H1 (cell line): Measurements from ENCODE around the gene ASCL1. TPM values are rescaled to one million over a fixed set of nuclear protein-coding genes. Genes with fewer than 3 reads are reported as not detected.

Experiments
- CTCF ChIA-PET: fragments of 300-600 bp; sonication (Branson Sonifier 250); formaldehyde crosslinking; loops from one replicate; lab custom pipeline; 2021; ENCODE audit not compliant: partially characterized antibody; lab: Charles Lee
- POLR2A ChIA-PET: fragments of 300-600 bp; sonication (Branson Sonifier 250); formaldehyde crosslinking; loops from one replicate; lab custom pipeline; 2021; ENCODE audit warnings: inconsistent platforms; ENCODE audit not compliant: partially characterized antibody; lab: Charles Lee
- DNase-seq, 2 experiments: peaks; one replicate each; pipeline versions ENCODE4 v3.0.0 to v3.0.0-alpha.2; 2010 to 2022; ENCODE audit warnings: low spot score in 2 of 2, low read depth in 1 of 2, mixed read lengths in 1 of 2
- FAIRE-seq: peaks from 2 replicates; lab custom pipeline; 2011; peaks lifted over from hg19 to GRCh38; lab: Jason Lieb, UNC
- H2AFZ ChIP-seq: 2 replicates; pipeline ENCODE4 v1.8.1; 2012; ENCODE audit warnings: low read length, inconsistent platforms
- H2AK5ac ChIP-seq: 2 replicates; pipeline ENCODE4 v1.6.1; 2013; ENCODE audit warnings: low read depth, low read length
- H2BK120ac ChIP-seq: replicated peaks from 2 replicates; pipeline ENCODE3; 2013; ENCODE audit warnings: low read depth, low read length, inconsistent platforms
- H2BK12ac ChIP-seq: 2 replicates; pipeline ENCODE4 v1.6.1; 2013; ENCODE audit warnings: low read depth, low read length
- H2BK15ac ChIP-seq: 2 replicates; pipeline ENCODE4 v1.6.1; 2013; ENCODE audit warnings: low read length
- H2BK20ac ChIP-seq: 2 replicates; pipeline ENCODE4 v1.6.1; 2013; ENCODE audit warnings: low read length
- H2BK5ac ChIP-seq: 2 replicates; pipeline ENCODE4 v1.6.1; 2013; ENCODE audit warnings: low read depth, low read length
- H3K14ac ChIP-seq: 2 replicates; pipeline ENCODE4 v1.6.1; 2013; ENCODE audit warnings: inconsistent platforms; ENCODE audit not compliant: insufficient read length
- H3K18ac ChIP-seq: 2 replicates; pipeline ENCODE4 v1.6.1; 2013; ENCODE audit warnings: low read length; ENCODE audit errors: extremely low read depth
- H3K23ac ChIP-seq: 2 replicates; pipeline ENCODE4 v1.6.1; 2013; ENCODE audit warnings: inconsistent platforms; ENCODE audit not compliant: insufficient read length
- H3K23me2 ChIP-seq: 2 replicates; pipeline ENCODE4 v1.6.1; 2013; ENCODE audit warnings: low read depth, low read length
- H3K27ac ChIP-seq: 2 replicates; pipeline ENCODE4 v1.6.1; 2011; ENCODE audit warnings: low read depth, low read length, inconsistent platforms
- H3K27me3 ChIP-seq, 4 experiments: replicated peaks in 1 of 4; 1 replicate in 1 of 4; 2 replicates in 3 of 4; pipeline versions ENCODE4 v1.6.1 to v1.8.1; 2011 to 2013; ENCODE audit warnings: low read length in 3 of 4, mild to moderate bottlenecking in 3 of 4, inconsistent platforms in 2 of 4, mixed read lengths in 2 of 4, moderate library complexity in 1 of 4; ENCODE audit not compliant: control insufficient read depth in 3 of 4, insufficient read depth in 3 of 4; ENCODE audit errors: extremely low read depth in 1 of 4
- H3K36me3 ChIP-seq, 4 experiments: 2 replicates each; pipeline versions ENCODE4 v1.6.1 to v1.8.1; 2011 to 2013; ENCODE audit warnings: mild to moderate bottlenecking in 4 of 4, low read length in 3 of 4, moderate library complexity in 2 of 4, control low read depth in 1 of 4, inconsistent platforms in 1 of 4; ENCODE audit not compliant: insufficient read depth in 4 of 4, control insufficient read depth in 2 of 4
- H3K4ac ChIP-seq: replicated peaks from 2 replicates; pipeline ENCODE3; 2013; ENCODE audit warnings: low read length, low read depth, mixed read lengths, inconsistent platforms; ENCODE audit not compliant: insufficient read length
- H3K4me1 ChIP-seq, 4 experiments: replicated peaks in 1 of 4; 1 replicate in 1 of 4; 2 replicates in 3 of 4; pipeline versions ENCODE4 v1.6.1 to v1.8.1; 2011 to 2013; ENCODE audit warnings: low read length in 3 of 4, inconsistent platforms in 2 of 4, mixed read lengths in 1 of 4; ENCODE audit not compliant: insufficient read depth in 4 of 4, control insufficient read depth in 3 of 4
- H3K4me2 ChIP-seq, 2 experiments: 2 replicates each; pipeline versions ENCODE4 v1.6.1 to v1.8.1; 2011 to 2013; ENCODE audit warnings: low read depth in 2 of 2, low read length in 2 of 2, control low read depth in 1 of 2, inconsistent platforms in 1 of 2, mild to moderate bottlenecking in 1 of 2; ENCODE audit not compliant: insufficient read depth in 1 of 2
- H3K4me3 ChIP-seq, 4 experiments: fragments of 200-600, 300-600 bp in 1 of 4; sonication (generic), shearing (Covaris generic), sonication (Bioruptor Twin) in 1 of 4; 2 replicates each; pipeline versions ENCODE4 v1.5.1 to v1.8.1; 2011 to 2016; ENCODE audit warnings: low read length in 4 of 4, low read depth in 3 of 4, control low read depth in 2 of 4, inconsistent platforms in 2 of 4, mild to moderate bottlenecking in 2 of 4, mixed read lengths in 1 of 4, moderate library complexity in 1 of 4; ENCODE audit not compliant: insufficient read depth in 2 of 4; ENCODE audit errors: extremely low read depth in 1 of 4
- H3K56ac ChIP-seq: replicated peaks from 2 replicates; pipeline ENCODE3; 2013; ENCODE audit warnings: low read depth, mild to moderate bottlenecking, mixed read lengths, low read length, inconsistent platforms; ENCODE audit not compliant: insufficient read length
- H3K79me1 ChIP-seq: 2 replicates; pipeline ENCODE4 v1.6.1; 2013; ENCODE audit warnings: low read depth, low read length, control low read depth
- H3K79me2 ChIP-seq, 2 experiments: 2 replicates each; pipeline versions ENCODE4 v1.6.1 to v1.8.1; 2012 to 2013; ENCODE audit warnings: low read length in 2 of 2, mild to moderate bottlenecking in 2 of 2, inconsistent platforms in 1 of 2; ENCODE audit not compliant: insufficient read depth in 2 of 2, control insufficient read depth in 1 of 2
- H3K9ac ChIP-seq, 4 experiments: replicated peaks in 1 of 4; 1 replicate in 1 of 4; 2 replicates in 3 of 4; pipeline versions ENCODE4 v1.6.1 to v1.8.1; 2011 to 2013; ENCODE audit warnings: low read depth in 3 of 4, low read length in 3 of 4, control low read depth in 2 of 4, mild to moderate bottlenecking in 2 of 4, moderate library complexity in 2 of 4, inconsistent platforms in 1 of 4; ENCODE audit errors: extremely low read depth in 1 of 4
- H3K9me3 ChIP-seq, 2 experiments: 2 replicates each; pipeline versions ENCODE4 v1.6.1 to v1.8.1; 2012 to 2013; ENCODE audit warnings: mild to moderate bottlenecking in 2 of 2, moderate library complexity in 2 of 2, control low read depth in 1 of 2, inconsistent platforms in 1 of 2, low read depth in 1 of 2, low read length in 1 of 2, mixed read lengths in 1 of 2; ENCODE audit not compliant: insufficient read depth in 2 of 2
- H4K20me1 ChIP-seq, 2 experiments: replicated peaks in 1 of 2; 2 replicates each; pipeline versions ENCODE3 to v1.8.1; 2011 to 2013; ENCODE audit warnings: inconsistent platforms in 2 of 2, low read length in 2 of 2, mild to moderate bottlenecking in 1 of 2; ENCODE audit not compliant: insufficient read depth in 2 of 2, control insufficient read depth in 1 of 2
- H4K5ac ChIP-seq: 2 replicates; pipeline ENCODE4 v1.6.1; 2013; ENCODE audit warnings: low read length, low read depth, mixed read lengths, inconsistent platforms; ENCODE audit not compliant: insufficient read length
- H4K8ac ChIP-seq: 2 replicates; pipeline ENCODE4 v1.8.0; 2013; ENCODE audit warnings: mild to moderate bottlenecking, moderate library complexity, low read length, inconsistent platforms; ENCODE audit not compliant: insufficient read depth; ENCODE audit errors: extremely low read depth
- H4K91ac ChIP-seq: replicated peaks from 2 replicates; pipeline ENCODE3; 2013; ENCODE audit warnings: low read length, mixed read lengths, inconsistent platforms; ENCODE audit not compliant: insufficient read length
- CBX5 ChIP-seq: fragments of 300-800, 300-1000 bp; sonication (generic); IDR thresholded peaks from 2 replicates; pipeline ENCODE4 v1.7.1; 2016; ENCODE audit warnings: antibody characterized with exemption, low read length, low read depth
- EGR1 ChIP-seq: IDR thresholded peaks from 2 replicates; pipeline ENCODE4 v1.6.1; 2011; ENCODE audit warnings: low read depth, low read length, borderline replicate concordance
- EP300 ChIP-seq, 2 experiments: IDR thresholded peaks; 1 replicate in 1 of 2; 2 replicates in 1 of 2; pipeline ENCODE4 v1.6.1; 2011 to 2012; ENCODE audit warnings: low read depth in 2 of 2, low read length in 2 of 2, mild to moderate bottlenecking in 2 of 2, borderline replicate concordance in 1 of 2, inconsistent platforms in 1 of 2, moderate library complexity in 1 of 2
- FOSL1 ChIP-seq: IDR thresholded peaks from 2 replicates; pipeline ENCODE4 v1.6.1; 2011; ENCODE audit warnings: mild to moderate bottlenecking, low read depth, low read length, moderate library complexity; ENCODE audit not compliant: insufficient read depth
- GTF2F1 ChIP-seq: IDR thresholded peaks from 2 replicates; pipeline ENCODE4 v1.6.1; 2012; ENCODE audit warnings: low read depth, low read length, improper control_type of control experiment, borderline replicate concordance
- HDAC6 ChIP-seq: IDR thresholded peaks from one replicate; pipeline ENCODE4 v1.7.1; 2012; ENCODE audit warnings: low read depth, mild to moderate bottlenecking, inconsistent platforms, low read length, moderate library complexity
- POLR2AphosphoS5 ChIP-seq: IDR thresholded peaks from 2 replicates; pipeline ENCODE4 v1.6.1; 2011; ENCODE audit warnings: low read depth, low read length
- RXRA ChIP-seq: IDR thresholded peaks from 2 replicates; pipeline ENCODE4 v1.6.1; 2011; ENCODE audit warnings: low read depth, mild to moderate bottlenecking, low read length, moderate library complexity; ENCODE audit not compliant: insufficient read depth
- SAP30 ChIP-seq: fragments of 300-600 bp; sonication (generic); IDR thresholded peaks from 2 replicates; pipeline ENCODE4 v1.7.1; 2012; ENCODE audit warnings: low read length, moderate library complexity, mild to moderate bottlenecking, inconsistent platforms; ENCODE audit not compliant: insufficient read depth, insufficient replicate concordance
- SIX5 ChIP-seq: IDR thresholded peaks from 2 replicates; pipeline ENCODE4 v1.6.1; 2011; ENCODE audit warnings: mild to moderate bottlenecking, low read depth, low read length
- TAF1 ChIP-seq: IDR thresholded peaks from 2 replicates; pipeline ENCODE4 v1.6.1; 2011; ENCODE audit warnings: mild to moderate bottlenecking, low read depth, low read length
- TBP ChIP-seq: IDR thresholded peaks from 2 replicates; pipeline ENCODE4 v1.6.1; 2011; ENCODE audit warnings: low read depth, low read length, improper control_type of control experiment
- WGBS, 2 experiments: shearing (Covaris generic) in 1 of 2; methylation state at CpG; one replicate each; pipeline versions ENCODE4 v1.1.6 to v1.1.7; 2013 to 2015; ENCODE audit warnings: low lambda C conversion rate in 2 of 2, mixed read lengths in 2 of 2, inconsistent platforms in 1 of 2, low coverage in 1 of 2, missing lambda C conversion rate in 1 of 2; ENCODE audit not compliant: insufficient replicate concordance in 2 of 2, insufficient coverage in 1 of 2, insufficient read length in 1 of 2; ENCODE audit errors: extremely low coverage in 1 of 2, missing lambda C conversion rate in 1 of 2; 5-methylcytosine and 5-hydroxymethylcytosine counted together
- polyA plus RNA-seq, 7 experiments: library from polyadenylated mRNA; depleted of rRNA in 3 of 7; stranded (reverse) in 5 of 7; unstranded in 2 of 7; fragments of >200 nt in 5 of 7; fragments of 200-250 nt in 2 of 7; gene quantifications; 1 replicate in 5 of 7; 2 replicates in 1 of 7; 4 replicates in 1 of 7; pipeline versions ENCODE4 v1.2.1 to v1.2.3, GENCODE V29; 2011 to 2013; ENCODE audit warnings: missing spikeins in 2 of 7, mixed read lengths in 2 of 7
- total RNA-seq: library from RNA; stranded (reverse); fragmentation: NEBNext Ultra II Directional; extraction: Animal tissue kit (Norgen Biotek cat#: 25700); gene quantifications from 2 replicates; pipeline ENCODE4 v1.2.1, GENCODE V29; 2021
- TF ChIP-seq, protein P1 (sequence below): IDR thresholded peaks from 2 replicates; pipeline ENCODE4 v1.6.1; 2012; ENCODE audit warnings: inconsistent platforms

The ASCL1 gene
- total and polyA plus RNA-seq, 2 of the 8 experiments (the other 6 are each of a cell fraction or from before 2014, with no cell fraction given) = 0.12 TPM; not detected in 1

DNA sequence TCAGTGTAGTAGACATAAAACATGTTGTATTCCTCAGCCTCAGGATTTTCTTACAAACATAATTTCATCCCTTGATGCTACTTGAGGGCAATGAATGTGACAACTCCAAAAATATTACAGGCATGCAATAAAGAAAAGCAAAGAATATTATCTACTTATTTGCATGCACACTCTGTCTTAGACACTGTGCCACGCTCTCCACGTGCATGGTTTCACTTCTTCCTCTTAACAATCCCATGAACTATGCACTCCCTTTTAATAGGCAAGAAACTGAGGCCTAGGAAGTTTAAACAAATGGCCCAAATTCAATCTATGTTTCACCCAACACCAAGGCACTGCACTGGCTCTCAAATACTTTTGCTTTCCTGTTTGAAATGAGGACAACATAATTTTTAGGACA is 38.6 kb upstream of the ASCL1 start:
- no peak overlapping the region for H2BK120ac ChIP-seq
- 84% methylated on average over 2 of the region's 2 CpGs; no CpG with 5 or more reads in 1 of the 2 experiments for WGBS, 2 experiments
- no peaks in the 10 kb centered on the region for H3K79me2 ChIP-seq
- no peak overlapping the region for H3K23ac ChIP-seq
- no peak overlapping the region for H4K8ac ChIP-seq
- H3K4ac ChIP-seq = no peak overlapping the region
- TF ChIP-seq TBP (no peak), POLR2AphosphoS5 (no peak), GTF2F1 (no peak), EGR1 (no peak), CBX5 (no peak), FOSL1 (no peak), TAF1 (no peak), EP300 (IDR thresholded peaks at IDR 0.05; ENCODE audit: borderline replicate concordance in 1 of 2, low read depth in 2 of 2, low read length in 2 of 2) (no peak), RXRA (no peak), SIX5 (no peak), SAP30 (no peak), HDAC6 (no peak)
- TF ChIP-seq, protein P1, sequence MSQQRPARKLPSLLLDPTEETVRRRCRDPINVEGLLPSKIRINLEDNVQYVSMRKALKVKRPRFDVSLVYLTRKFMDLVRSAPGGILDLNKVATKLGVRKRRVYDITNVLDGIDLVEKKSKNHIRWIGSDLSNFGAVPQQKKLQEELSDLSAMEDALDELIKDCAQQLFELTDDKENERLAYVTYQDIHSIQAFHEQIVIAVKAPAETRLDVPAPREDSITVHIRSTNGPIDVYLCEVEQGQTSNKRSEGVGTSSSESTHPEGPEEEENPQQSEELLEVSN = no peak
- no peak overlapping the region for H3K18ac ChIP-seq
- no peak for DNase-seq
- H3K9ac ChIP-seq = no peak overlapping the region
- H2AK5ac ChIP-seq = no peak overlapping the region
- no peak for FAIRE-seq
- ChIA-PET CTCF (interaction anchor here (1.2 to 1.8 kb wide), 2 partner anchors 14 to 630 kb away, joined by 3 to 4 read pairs; no protein-coding TSS in a partner anchor), POLR2A (no interaction called here)
- no peak overlapping the region for H4K5ac ChIP-seq
- H3K79me1 ChIP-seq = no peaks in the 10 kb centered on the region
- no peak overlapping the region for H2BK5ac ChIP-seq
- no peaks in the 10 kb centered on the region for H3K23me2 ChIP-seq
- H2AFZ ChIP-seq = no peak overlapping the region
- no peak overlapping the region for H2BK12ac ChIP-seq
- H3K4me3 ChIP-seq = no peak overlapping the region
- no peak overlapping the region for H3K4me2 ChIP-seq
- H4K91ac ChIP-seq = no peak overlapping the region
- no peaks in the 10 kb centered on the region for H3K9me3 ChIP-seq
- no peak overlapping the region for H3K56ac ChIP-seq
- no peaks in the 10 kb centered on the region for H3K36me3 ChIP-seq
- no peaks in the 10 kb centered on the region for H4K20me1 ChIP-seq
- no peak overlapping the region for H3K27ac ChIP-seq
- no peaks in the 10 kb centered on the region for H3K27me3 ChIP-seq
- H3K14ac ChIP-seq = no peak overlapping the region
- peaks cover 2 to 10% (median 5%) of the 10 kb centered on the region in 4 experiments; a peak in 4 of 7 replicates for H3K4me1 ChIP-seq
- no peak overlapping the region for H2BK15ac ChIP-seq
- H2BK20ac ChIP-seq = no peak overlapping the region
